ENCODE measurements around the gene PRKG1. TPM values are rescaled to one million over a fixed set of nuclear protein-coding genes. Genes with fewer than 3 reads are reported as not detected.
"Not testable (repeated sequence)": the region's sequence is repeated elsewhere in the genome, so short reads cannot be mapped to it uniquely, and the experiment has no call there.

Gene PRKG1
- total and polyA plus RNA-seq, 12 donors: 3.8 to 48.1 (median 29.9) TPM

- H3K27me3 ChIP-seq: no peaks in the 10 kb centered on the region
- 92 to 95% methylated on average over 2 of the region's 2 CpGs for WGBS, 2 donors
- ATAC-seq (no peak), DNase-seq (no peak)
- no peaks in the 10 kb centered on the region for H3K36me3 ChIP-seq
- peaks cover 0 to 7% (median 0%) of the 10 kb centered on the region in 9 donors for H3K4me1 ChIP-seq
- TF ChIP-seq CTCF (IDR thresholded peaks at IDR 0.05): no peak
- H3K27ac ChIP-seq: no peak overlapping the region
- H3K9me3 ChIP-seq: no peaks in the 10 kb centered on the region
- no peak overlapping the region for H3K4me3 ChIP-seq
- intact Hi-C loops (cut with DNase I): no loop called here
Observed at GRCh38 chr10:51260376-51260775, 186.1 kb downstream of the PRKG1 start.

- WGBS, 2 donors: 76 to 77% methylated on average over 3 of the region's 3 CpGs
- H3K36me3 ChIP-seq: no peaks in the 10 kb centered on the region
- no peak for TF ChIP-seq CTCF (IDR thresholded peaks at IDR 0.05)
- H3K27ac ChIP-seq: no peak overlapping the region
- peaks cover 0 to 2% (median 0%) of the 10 kb centered on the region in 11 donors for H3K9me3 ChIP-seq
- DNase-seq (no peak), ATAC-seq (no peak)
- intact Hi-C loops (cut with DNase I): no loop called here
- no peaks in the 10 kb centered on the region for H3K27me3 ChIP-seq
- H3K4me3 ChIP-seq: no peak overlapping the region
- peaks cover 0 to 7% (median 0%) of the 10 kb centered on the region in 9 donors for H3K4me1 ChIP-seq
Observed at GRCh38 chr10:51266496-51266895, 192.2 kb downstream of the PRKG1 start.

- intact Hi-C loops (cut with DNase I); ATAC-seq; H3K27me3 ChIP-seq; H3K36me3 ChIP-seq; H3K9me3 ChIP-seq; H3K4me3 ChIP-seq; H3K27ac ChIP-seq; DNase-seq: not testable (repeated sequence)
- peaks cover 0 to 14% (median 3%) of the 10 kb centered on the region in 9 donors for H3K4me1 ChIP-seq
- 85 to 91% methylated on average over 8 of the region's 8 CpGs for WGBS, 2 donors
Observed at GRCh38 chr10:51267980-51268570, 193.8 kb downstream of the PRKG1 start.

GRCh38 chr10:51269821-51270220 is 195.5 kb downstream of the PRKG1 start:
- peaks cover 0 to 7% (median 0%) of the 10 kb centered on the region in 11 donors for H3K9me3 ChIP-seq
- no peak overlapping the region for H3K27ac ChIP-seq
- H3K36me3 ChIP-seq: no peaks in the 10 kb centered on the region
- H3K27me3 ChIP-seq: no peaks in the 10 kb centered on the region
- no peak for TF ChIP-seq CTCF (IDR thresholded peaks at IDR 0.05)
- H3K4me3 ChIP-seq: no peak overlapping the region
- intact Hi-C loops (cut with DNase I): no loop called here
- DNase-seq (no peak), ATAC-seq (no peak)
- peaks cover 0 to 22% (median 4%) of the 10 kb centered on the region in 9 donors for H3K4me1 ChIP-seq

- intact Hi-C loops (cut with DNase I): no loop called here
- no peak for TF ChIP-seq CTCF (IDR thresholded peaks at IDR 0.05)
- WGBS, 2 donors: 85 to 86% methylated on average over 2 of the region's 2 CpGs
Observed at GRCh38 chr10:51270936-51271530, 196.7 kb downstream of the PRKG1 start.

GRCh38 chr10:51272099-51272498 is 197.8 kb downstream of the PRKG1 start:
- H3K36me3 ChIP-seq; DNase-seq; H3K4me3 ChIP-seq; H3K27me3 ChIP-seq; intact Hi-C loops (cut with DNase I): not testable (repeated sequence)
- peak in 2 of 8 donors; percentile 11 to 16 for ATAC-seq
- Histone ChIP-seq H3K9me3 (peaks cover 0 to 13% (median 0%) of the 10 kb centered on the region in 11 donors), H3K4me1 (peaks cover 0 to 22% (median 4%) of the 10 kb centered on the region in 9 donors), H3K27ac (peak overlapping the region in 1 of 10 donors; percentile 37)
- 59 to 71% methylated on average over 2 of the region's 2 CpGs for WGBS, 2 donors

More at GRCh38 chr10:51270936-51271530, 196.7 kb downstream of the PRKG1 start:
- peaks cover 0 to 7% (median 0%) of the 10 kb centered on the region in 11 donors for H3K9me3 ChIP-seq
- peaks cover 0 to 22% (median 4%) of the 10 kb centered on the region in 9 donors for H3K4me1 ChIP-seq
- H3K27me3 ChIP-seq: no peaks in the 10 kb centered on the region
- H3K27ac ChIP-seq: no peak overlapping the region
- ATAC-seq (no peak), DNase-seq (no peak)
- H3K36me3 ChIP-seq: no peaks in the 10 kb centered on the region
- H3K4me3 ChIP-seq: no peak overlapping the region
